ENCODE measurements around the gene COL9A2. TPM values are rescaled to one million over a fixed set of nuclear protein-coding genes. Genes with fewer than 3 reads are reported as not detected.
A peak's percentile ranks its signal among the peaks of the same experiment; 100 is the strongest.

The COL9A2 gene
- total RNA-seq, 4 donors from 2014 or later, result 0.07 to 8.9 TPM; not detected in 2

DNA sequence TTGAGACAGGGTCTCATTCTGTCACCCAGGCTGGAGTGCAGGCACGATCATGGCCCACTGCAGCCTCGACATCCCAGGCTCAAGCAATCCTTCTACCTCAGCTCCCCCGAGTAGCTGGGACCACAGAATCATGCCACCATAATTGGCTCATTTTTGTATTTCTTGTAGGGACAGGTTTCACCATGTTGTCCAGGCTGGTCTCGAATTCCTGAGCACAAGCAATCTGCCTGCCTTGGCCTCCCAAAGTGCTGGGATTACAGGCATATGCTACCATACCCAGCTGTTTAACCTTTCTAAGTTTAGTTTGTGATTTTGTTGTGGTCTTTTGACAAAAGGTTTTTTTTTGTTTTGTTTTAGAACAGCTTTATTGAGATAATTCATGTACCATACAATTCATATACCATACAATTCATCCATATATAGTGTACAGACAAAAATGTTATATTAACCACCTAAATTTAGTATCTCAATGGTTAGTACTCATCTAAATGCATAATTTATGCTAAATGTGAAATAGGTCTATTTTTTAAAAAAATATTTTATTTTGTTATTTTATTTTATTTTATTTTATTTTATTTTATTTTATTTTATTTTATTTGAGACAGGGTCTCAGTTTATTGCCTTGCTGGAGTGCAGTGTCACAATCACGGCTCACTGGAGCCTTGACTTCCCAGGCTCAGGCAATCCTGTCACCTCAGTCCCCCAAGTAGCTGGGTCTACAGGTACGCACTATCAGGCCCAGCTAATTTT, 50.1 kb downstream of the COL9A2 start:
- Histone ChIP-seq H3K4me1 (peaks cover 11 to 40% of the 10 kb centered on the region in 2 donors), H3K27ac (peak overlapping the region; percentile 70 to 85 (median 76)), H3K4me3 (no peak overlapping the region), H3K9me3 (no peaks in the 10 kb centered on the region), H3K27me3 (no peaks in the 10 kb centered on the region), H3K36me3 (peaks cover 0 to 52% of the 10 kb centered on the region in 2 donors)
- intact Hi-C loops (cut with DNase I; ENCODE audit: low total_unique reads) (no loop called here), in situ Hi-C loops (cut with MboI; ENCODE audit: low sequenced_read_pairs in 4 of 4) (no loop called here)
- no peak for DNase-seq
- no peak for TF ChIP-seq POLR2A (IDR thresholded peaks at IDR 0.05)
- TF ChIP-seq, protein P1, sequence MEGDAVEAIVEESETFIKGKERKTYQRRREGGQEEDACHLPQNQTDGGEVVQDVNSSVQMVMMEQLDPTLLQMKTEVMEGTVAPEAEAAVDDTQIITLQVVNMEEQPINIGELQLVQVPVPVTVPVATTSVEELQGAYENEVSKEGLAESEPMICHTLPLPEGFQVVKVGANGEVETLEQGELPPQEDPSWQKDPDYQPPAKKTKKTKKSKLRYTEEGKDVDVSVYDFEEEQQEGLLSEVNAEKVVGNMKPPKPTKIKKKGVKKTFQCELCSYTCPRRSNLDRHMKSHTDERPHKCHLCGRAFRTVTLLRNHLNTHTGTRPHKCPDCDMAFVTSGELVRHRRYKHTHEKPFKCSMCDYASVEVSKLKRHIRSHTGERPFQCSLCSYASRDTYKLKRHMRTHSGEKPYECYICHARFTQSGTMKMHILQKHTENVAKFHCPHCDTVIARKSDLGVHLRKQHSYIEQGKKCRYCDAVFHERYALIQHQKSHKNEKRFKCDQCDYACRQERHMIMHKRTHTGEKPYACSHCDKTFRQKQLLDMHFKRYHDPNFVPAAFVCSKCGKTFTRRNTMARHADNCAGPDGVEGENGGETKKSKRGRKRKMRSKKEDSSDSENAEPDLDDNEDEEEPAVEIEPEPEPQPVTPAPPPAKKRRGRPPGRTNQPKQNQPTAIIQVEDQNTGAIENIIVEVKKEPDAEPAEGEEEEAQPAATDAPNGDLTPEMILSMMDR (IDR thresholded peaks at IDR 0.05 in 4 of 5, conservative IDR thresholded peaks at IDR 0.05 in 1 of 5), result no peak
- ATAC-seq, result peak in 1 of 2 donors; percentile 25

DNA sequence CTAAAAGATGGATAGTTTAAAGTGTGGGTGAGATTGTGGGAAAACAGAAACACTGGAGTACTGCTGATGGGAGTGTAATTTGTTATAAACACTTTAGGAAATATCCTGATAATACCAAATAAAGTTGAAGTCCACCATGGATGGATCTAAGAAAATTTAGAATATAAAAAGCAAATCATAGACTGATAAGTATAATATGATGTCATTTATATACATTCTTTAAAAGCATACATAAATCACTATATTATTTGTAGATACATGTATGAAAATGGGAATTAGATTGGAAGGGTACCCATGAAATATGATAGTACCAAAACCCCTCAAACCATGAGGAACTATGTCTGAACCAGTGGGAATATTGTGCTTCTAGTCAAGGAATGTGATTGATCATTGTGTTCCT, 51.2 kb downstream of the COL9A2 start:
- H3K36me3 ChIP-seq, result peaks cover 0 to 52% of the 10 kb centered on the region in 2 donors
- no peak overlapping the region for H3K4me3 ChIP-seq
- H3K4me1 ChIP-seq, result peaks cover 11 to 44% of the 10 kb centered on the region in 2 donors
- ATAC-seq (no peak), DNase-seq (no peak)
- no peaks in the 10 kb centered on the region for H3K27me3 ChIP-seq
- H3K27ac ChIP-seq, result peak overlapping the region; percentile 22 to 85 (median 75)
- no peaks in the 10 kb centered on the region for H3K9me3 ChIP-seq
- in situ Hi-C loops (cut with MboI; ENCODE audit: low sequenced_read_pairs in 4 of 4), result no loop called here
- intact Hi-C loops (cut with DNase I; ENCODE audit: low total_unique reads), result no loop called here
- TF ChIP-seq, protein P1 (IDR thresholded peaks at IDR 0.05 in 4 of 5, conservative IDR thresholded peaks at IDR 0.05 in 1 of 5), result no peak
- no peak for TF ChIP-seq POLR2A (IDR thresholded peaks at IDR 0.05)

DNA sequence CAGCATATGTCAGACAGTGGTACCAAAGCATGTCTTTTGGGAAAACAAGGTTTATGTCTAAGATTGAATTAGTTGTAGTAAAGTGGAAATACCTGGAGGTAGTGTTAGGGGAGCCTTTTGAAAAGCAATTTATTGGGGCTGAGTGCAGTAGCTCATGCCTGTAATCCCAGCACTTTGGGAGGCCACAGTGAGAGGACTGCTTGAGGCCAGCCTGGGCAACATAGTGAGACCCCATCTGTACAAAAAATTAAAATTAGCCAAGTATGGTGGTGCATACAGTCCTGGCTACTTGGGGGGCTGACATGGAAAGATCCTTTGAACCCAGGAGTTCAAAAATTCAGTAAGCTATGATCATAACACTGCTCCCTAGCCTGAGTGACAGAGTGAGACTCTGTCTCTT, 51.8 kb downstream of the COL9A2 start:
- intact Hi-C loops (cut with DNase I; ENCODE audit: low total_unique reads), result no loop called here
- Histone ChIP-seq H3K27ac (no peak overlapping the region), H3K27me3 (no peaks in the 10 kb centered on the region), H3K9me3 (no peaks in the 10 kb centered on the region), H3K4me1 (peaks cover 11 to 47% of the 10 kb centered on the region in 2 donors), H3K4me3 (no peak overlapping the region), H3K36me3 (peaks cover 0 to 51% of the 10 kb centered on the region in 2 donors)
- ATAC-seq (no peak), DNase-seq (no peak)
- TF ChIP-seq, protein P1 (IDR thresholded peaks at IDR 0.05 in 4 of 5, conservative IDR thresholded peaks at IDR 0.05 in 1 of 5), result no peak
- TF ChIP-seq POLR2A (IDR thresholded peaks at IDR 0.05), result no peak
- in situ Hi-C loops (cut with MboI; ENCODE audit: low sequenced_read_pairs in 4 of 4), result no loop called here

DNA sequence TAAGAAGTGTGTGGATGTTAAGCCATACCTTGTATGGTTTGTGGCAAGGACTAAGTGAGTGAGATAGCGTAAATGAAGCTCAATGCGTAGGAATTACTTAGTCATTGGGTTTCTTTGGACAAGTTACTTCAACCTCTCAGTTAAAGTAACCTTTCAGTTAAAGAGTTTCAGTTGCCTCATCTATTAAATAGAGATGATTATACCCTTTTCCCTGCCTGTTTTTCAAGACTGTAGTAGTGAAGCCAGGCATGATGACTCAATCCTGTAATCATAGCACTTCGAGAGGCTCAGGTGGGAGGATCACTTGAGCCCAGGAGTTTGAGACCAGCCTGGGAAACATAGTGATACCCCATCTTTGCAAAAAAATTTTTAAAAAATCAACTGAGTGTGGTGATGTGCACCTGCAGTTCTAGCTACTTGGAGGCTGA, 52.7 kb downstream of the COL9A2 start:
- H3K9me3 ChIP-seq, result no peaks in the 10 kb centered on the region
- H3K27ac ChIP-seq, result peak overlapping the region; percentile 17 to 29 (median 26)
- peaks cover 0 to 42% of the 10 kb centered on the region in 2 donors for H3K36me3 ChIP-seq
- intact Hi-C loops (cut with DNase I; ENCODE audit: low total_unique reads) (no loop called here), in situ Hi-C loops (cut with MboI; ENCODE audit: low sequenced_read_pairs in 4 of 4) (no loop called here)
- DNase-seq, result no peak
- no peaks in the 10 kb centered on the region for H3K27me3 ChIP-seq
- no peak for ATAC-seq
- TF ChIP-seq, protein P1 (IDR thresholded peaks at IDR 0.05 in 4 of 5, conservative IDR thresholded peaks at IDR 0.05 in 1 of 5), result no peak
- no peak for TF ChIP-seq POLR2A (IDR thresholded peaks at IDR 0.05)
- no peak overlapping the region for H3K4me3 ChIP-seq
- peaks cover 16 to 55% of the 10 kb centered on the region in 2 donors for H3K4me1 ChIP-seq
